ENCODE data around the gene TSKS. TPM values are rescaled to one million over a fixed set of nuclear protein-coding genes. Genes with fewer than 3 reads are reported as not detected.

TSKS gene
- total and polyA plus RNA-seq, 3 donors from 2014 or later = 65.3 to 137 (median 101) TPM

GRCh38 chr19:49799271-49799797 lies 36.2 kb upstream of the TSKS start:
- peaks cover 18% of the 10 kb centered on the region for H3K4me1 ChIP-seq
- intact Hi-C loops (cut with DNase I; ENCODE audit: low total_unique reads) = no loop called here
- no peak overlapping the region for H3K27ac ChIP-seq
- TF ChIP-seq CTCF (IDR thresholded peaks at IDR 0.05) (no peak), POLR2A (IDR thresholded peaks at IDR 0.05) (no peak)
- no peaks in the 10 kb centered on the region for H3K9me3 ChIP-seq
- 93 to 95% methylated on average over 26 to 28 of the region's 28 CpGs for WGBS, 2 donors
- DNase-seq = no peak
- no peaks in the 10 kb centered on the region for H3K27me3 ChIP-seq
- H3K36me3 ChIP-seq (ENCODE audit: low read depth, missing control alignments) = no peaks in the 10 kb centered on the region
- no peak overlapping the region for H3K4me3 ChIP-seq

GRCh38 chr19:49798574-49798973 lies 35.5 kb upstream of the TSKS start:
- intact Hi-C loops (cut with DNase I; ENCODE audit: low total_unique reads) = no loop called here
- Histone ChIP-seq H3K27me3 (no peaks in the 10 kb centered on the region), H3K27ac (no peak overlapping the region), H3K4me3 (no peak overlapping the region), H3K36me3 (ENCODE audit: low read depth, missing control alignments) (no peaks in the 10 kb centered on the region), H3K4me1 (peaks cover 18% of the 10 kb centered on the region), H3K9me3 (no peaks in the 10 kb centered on the region)
- 83 to 93% methylated on average over 11 of the region's 11 CpGs for WGBS, 2 donors
- TF ChIP-seq POLR2A (IDR thresholded peaks at IDR 0.05) = no peak
- TF ChIP-seq CTCF (IDR thresholded peaks at IDR 0.05) = no peak
- DNase-seq = no peak

GRCh38 chr19:49795615-49796014 lies 32.5 kb upstream of the TSKS start:
- intact Hi-C loops (cut with DNase I; ENCODE audit: low total_unique reads) = no loop called here
- Histone ChIP-seq H3K4me1 (peaks cover 12% of the 10 kb centered on the region), H3K9me3 (no peaks in the 10 kb centered on the region), H3K27me3 (no peaks in the 10 kb centered on the region), H3K36me3 (ENCODE audit: low read depth, missing control alignments) (no peaks in the 10 kb centered on the region), H3K27ac (no peak overlapping the region), H3K4me3 (no peak overlapping the region)
- TF ChIP-seq POLR2A (IDR thresholded peaks at IDR 0.05) (no peak), CTCF (IDR thresholded peaks at IDR 0.05) (no peak)
- WGBS, 2 donors = 89 to 90% methylated on average over 20 of the region's 20 CpGs
- DNase-seq = no peak

GRCh38 chr19:49793561-49793840 lies 30.4 kb upstream of the TSKS start:
- no peaks in the 10 kb centered on the region for H3K9me3 ChIP-seq
- H3K27me3 ChIP-seq = no peaks in the 10 kb centered on the region

More at GRCh38 chr19:49793561-49793840, 30.4 kb upstream of the TSKS start:
- Histone ChIP-seq H3K36me3 (ENCODE audit: low read depth, missing control alignments) (no peaks in the 10 kb centered on the region), H3K27ac (no peak overlapping the region), H3K4me1 (peaks cover 31% of the 10 kb centered on the region), H3K4me3 (no peak overlapping the region)
- DNase-seq = no peak
- TF ChIP-seq CTCF (IDR thresholded peaks at IDR 0.05) = no peak
- no peak for TF ChIP-seq POLR2A (IDR thresholded peaks at IDR 0.05)
- WGBS, 2 donors = 91 to 92% methylated on average over 6 of the region's 6 CpGs
- intact Hi-C loops (cut with DNase I; ENCODE audit: low total_unique reads) = no loop called here

All from testis (tissue), 3 donors.